ENCODE data around the gene RXFP4. TPM values are rescaled to one million over a fixed set of nuclear protein-coding genes. Genes with fewer than 3 reads are reported as not detected.
"Not testable (repeated sequence)": the region's sequence is repeated elsewhere in the genome, so short reads cannot be mapped to it uniquely, and the experiment has no call there.

Gene RXFP4
- total RNA-seq, 1 donor from 2014 or later, result not detected

GRCh38 chr1:155978973-155979429 is 37.6 kb downstream of the RXFP4 start:
- DNase-seq, result no peak

GRCh38 chr1:155979597-155980343 is 38.3 kb downstream of the RXFP4 start:
- no peak for DNase-seq

- no peak for DNase-seq
These were observed 40.0 kb downstream of the RXFP4 start for GRCh38 chr1:155981266-155982088.

- no peak for DNase-seq
These were observed 40.7 kb downstream of the RXFP4 start for GRCh38 chr1:155982106-155982505.

DNA sequence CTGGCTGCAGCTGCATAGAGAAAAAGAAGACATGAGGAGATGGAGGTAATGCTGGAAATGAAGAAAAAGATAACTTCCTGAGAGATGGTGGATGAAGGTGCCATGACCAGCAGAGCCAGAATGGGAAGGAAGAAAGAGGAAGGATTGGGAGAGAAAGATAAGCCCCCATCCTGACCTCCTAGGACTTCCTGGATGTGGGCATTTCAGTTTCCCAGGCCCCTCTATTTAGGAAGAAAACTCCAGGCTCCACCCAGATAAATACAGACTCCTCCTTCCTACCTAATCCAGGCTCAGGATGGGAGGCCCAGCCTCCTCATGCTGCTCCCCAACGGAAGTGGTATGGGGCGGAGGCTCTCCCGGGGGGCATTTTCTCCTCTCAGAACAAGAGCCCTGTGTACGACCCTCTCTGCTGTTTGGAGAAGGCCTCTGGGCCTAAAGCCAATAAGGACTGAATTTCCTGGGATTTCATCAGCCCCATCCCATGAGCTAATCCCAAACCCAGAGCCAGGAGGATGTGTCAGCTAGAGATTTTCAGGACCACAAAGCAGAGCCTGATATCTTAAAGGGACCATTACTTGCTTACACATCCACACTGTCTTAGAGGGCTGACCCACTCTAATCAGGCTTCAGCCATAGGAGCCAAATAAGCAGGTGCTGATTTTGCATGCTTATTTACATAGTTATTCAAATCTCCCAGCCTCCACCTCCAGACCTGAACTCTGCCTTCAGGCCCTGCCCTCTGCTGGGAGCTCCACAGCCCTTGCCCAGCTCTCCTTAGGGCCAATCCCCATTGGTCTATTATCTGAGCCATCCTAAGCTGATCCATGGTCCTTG is 42.0 kb downstream of the RXFP4 start:
- DNase-seq, result no peak

GRCh38 chr1:155984341-155984740 is 42.9 kb downstream of the RXFP4 start:
- DNase-seq, result no peak

DNA sequence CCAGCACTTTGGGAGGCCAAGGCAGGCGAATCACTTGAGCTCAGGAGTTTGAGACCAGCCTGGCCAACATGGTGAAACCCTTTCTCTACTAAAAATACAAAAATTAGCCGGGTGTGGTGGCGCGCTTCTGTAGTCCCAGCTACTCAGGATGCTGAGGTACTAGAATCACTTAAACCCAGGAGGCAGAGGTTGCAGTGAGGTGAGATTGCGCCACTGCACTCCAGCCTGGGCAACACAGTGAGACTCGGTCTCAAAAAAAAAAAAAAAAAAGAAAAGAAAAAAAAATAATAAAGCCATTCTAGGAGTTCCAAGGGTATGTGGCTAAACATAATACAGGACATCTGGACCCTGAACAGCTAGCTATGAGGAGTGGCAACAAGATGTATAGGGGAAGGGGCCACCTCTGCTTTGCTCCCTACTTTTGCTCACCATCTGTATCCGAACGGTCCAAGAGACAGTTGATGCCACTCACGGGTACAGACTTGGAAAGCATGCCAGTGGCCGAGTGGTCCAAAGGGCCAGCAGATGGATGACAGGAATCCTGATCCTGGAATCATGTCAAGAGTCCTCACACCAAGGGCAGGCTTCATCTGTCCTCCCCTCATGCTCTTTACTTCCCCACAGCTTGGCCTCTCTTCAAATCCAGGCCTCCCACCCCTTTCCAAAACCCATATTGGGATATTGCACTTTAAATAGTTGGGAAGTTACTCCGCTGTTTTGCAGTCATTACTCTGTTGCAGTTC is 43.6 kb downstream of the RXFP4 start:
- not testable (repeated sequence) for DNase-seq

GRCh38 chr1:155989242-155990004 is 48.0 kb downstream of the RXFP4 start:
- DNase-seq, result peak; percentile 76

GRCh38 chr1:155990005-155990739 is 48.7 kb downstream of the RXFP4 start:
- no peak for DNase-seq

Small RNA genes within 50 kb of the gene (small RNA-seq; reads per million reads assigned to genes)
- not detected for gene MIR6738
- gene RF00015, result not detected
- gene SCARNA4, result not detected
- 18.4 reads per million, percentile 93 among the genes with 10 or more reads in this experiment for gene SNORA80E

Other genes with a start within 250 kb of the RXFP4 start
- gene GON4L, start 84.4 kb upstream of the RXFP4 start, total RNA-seq, result 35.1 TPM
- 188 TPM for gene SYT11, start 82.1 kb upstream of the RXFP4 start, total RNA-seq
- gene RIT1, start 30.3 kb upstream of the RXFP4 start, total RNA-seq, result 32.0 TPM
- 37.6 TPM for gene KHDC4, start 7.2 kb upstream of the RXFP4 start, total RNA-seq
- 129 TPM for gene ARHGEF2, start 36.9 kb downstream of the RXFP4 start, total RNA-seq
- gene SSR2, start 79.3 kb downstream of the RXFP4 start, total RNA-seq, result 193 TPM
- gene UBQLN4, start 112.2 kb downstream of the RXFP4 start, total RNA-seq, result 25.9 TPM
- gene LAMTOR2, start 113.1 kb downstream of the RXFP4 start, total RNA-seq, result 30.7 TPM
- not detected for gene RAB25, start 119.5 kb downstream of the RXFP4 start, total RNA-seq
- 42.4 TPM for gene MEX3A, start 140.8 kb downstream of the RXFP4 start, total RNA-seq
- gene LMNA, start 173.1 kb downstream of the RXFP4 start, total RNA-seq, result 18.1 TPM
- gene SEMA4A, start 211.9 kb downstream of the RXFP4 start, total RNA-seq, result 13.6 TPM